SU-DHL-6 (cell line): Measurements from ENCODE around the gene OR10A6.

Experiments used
- EZH2phosphoT487 ChIP-seq: fragments of 200-600 bp; sonication (generic), shearing (Covaris generic); conservative IDR thresholded peaks from 2 replicates; pipeline ENCODE4 v1.6.1; 2018; ENCODE audit warnings: mild to moderate bottlenecking, antibody characterized with exemption, low read length, moderate library complexity, mixed read lengths
- TF ChIP-seq, protein P1 (sequence below): fragments of 200-600 bp; sonication (generic); IDR thresholded peaks from one replicate; pipeline ENCODE4 v1.5.1; 2017; ENCODE audit warnings: antibody characterized with exemption, mild to moderate bottlenecking, low read length, moderate library complexity; ENCODE audit not compliant: insufficient read depth, poor library complexity, severe bottlenecking

DNA sequence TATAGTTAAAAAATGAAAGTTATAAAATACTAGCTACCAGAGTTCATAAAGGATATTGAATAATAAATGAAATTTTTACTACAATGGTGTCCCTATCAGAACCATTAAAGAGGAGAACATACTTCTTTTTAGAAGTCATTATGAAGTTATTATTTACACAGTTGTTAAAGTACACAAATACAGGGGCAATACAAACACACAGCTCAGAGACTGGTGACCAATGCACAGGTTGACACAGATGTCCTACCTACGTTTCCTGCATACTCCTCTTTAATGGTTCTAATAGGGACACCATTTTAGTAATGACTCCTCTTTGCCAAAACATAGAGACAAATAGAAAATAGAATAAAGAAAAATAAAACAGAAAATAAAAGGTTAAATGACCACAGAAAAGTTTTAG lies 24.1 kb upstream of the OR10A6 start:
- TF ChIP-seq, protein P1, sequence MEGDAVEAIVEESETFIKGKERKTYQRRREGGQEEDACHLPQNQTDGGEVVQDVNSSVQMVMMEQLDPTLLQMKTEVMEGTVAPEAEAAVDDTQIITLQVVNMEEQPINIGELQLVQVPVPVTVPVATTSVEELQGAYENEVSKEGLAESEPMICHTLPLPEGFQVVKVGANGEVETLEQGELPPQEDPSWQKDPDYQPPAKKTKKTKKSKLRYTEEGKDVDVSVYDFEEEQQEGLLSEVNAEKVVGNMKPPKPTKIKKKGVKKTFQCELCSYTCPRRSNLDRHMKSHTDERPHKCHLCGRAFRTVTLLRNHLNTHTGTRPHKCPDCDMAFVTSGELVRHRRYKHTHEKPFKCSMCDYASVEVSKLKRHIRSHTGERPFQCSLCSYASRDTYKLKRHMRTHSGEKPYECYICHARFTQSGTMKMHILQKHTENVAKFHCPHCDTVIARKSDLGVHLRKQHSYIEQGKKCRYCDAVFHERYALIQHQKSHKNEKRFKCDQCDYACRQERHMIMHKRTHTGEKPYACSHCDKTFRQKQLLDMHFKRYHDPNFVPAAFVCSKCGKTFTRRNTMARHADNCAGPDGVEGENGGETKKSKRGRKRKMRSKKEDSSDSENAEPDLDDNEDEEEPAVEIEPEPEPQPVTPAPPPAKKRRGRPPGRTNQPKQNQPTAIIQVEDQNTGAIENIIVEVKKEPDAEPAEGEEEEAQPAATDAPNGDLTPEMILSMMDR = no peak
- no peak for TF ChIP-seq EZH2phosphoT487
